Measurements from ENCODE around the gene TGFA. TPM values are rescaled to one million over a fixed set of nuclear protein-coding genes. Genes with fewer than 3 reads are reported as not detected.
"Not testable (repeated sequence)": the region's sequence is repeated elsewhere in the genome, so short reads cannot be mapped to it uniquely, and the experiment has no call there.

Gene TGFA
- total RNA-seq, 1 donor from 2014 or later = not detected

DNA sequence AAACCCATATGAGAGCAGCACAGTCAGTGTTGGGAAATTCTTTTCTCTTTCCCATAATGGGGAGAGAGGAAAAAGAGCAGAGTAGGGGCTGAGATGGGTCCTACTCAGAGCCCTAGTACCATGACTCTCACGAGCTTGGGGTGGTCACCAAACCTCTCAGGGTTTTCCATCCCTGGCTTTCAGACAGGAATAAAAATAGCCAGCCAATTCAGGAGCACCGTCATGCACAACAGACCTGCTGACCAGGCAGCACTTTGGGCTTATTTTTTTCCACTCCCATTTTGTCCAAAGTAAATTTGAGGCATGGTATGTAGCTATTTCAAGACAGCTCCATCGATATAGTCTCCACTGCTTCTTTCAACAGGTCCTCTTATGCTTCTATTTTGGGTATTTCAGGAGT is 86.4 kb downstream of the TGFA start:
- Mint-ChIP-seq H3K27ac (no peak overlapping the region), H3K4me3 (no peak overlapping the region), H3K36me3 (no peaks in the 10 kb centered on the region), H3K27me3 (ENCODE audit: insufficient read depth, low read depth) (peaks cover 2% of the 10 kb centered on the region), H3K4me1 (peaks cover under 1% of the 10 kb centered on the region), H3K9me3 (no peaks in the 10 kb centered on the region)
- Histone ChIP-seq H2AFZ (replicated peaks) (no peak overlapping the region), H4K20me1 (ENCODE audit: low read depth) (no peaks in the 10 kb centered on the region), H3K36me3 (no peaks in the 10 kb centered on the region), H3K4me1 (peaks cover 7% of the 10 kb centered on the region), H3K27ac (no peak overlapping the region), H3K9me3 (ENCODE audit: low read depth) (no peaks in the 10 kb centered on the region), H3K4me2 (no peak overlapping the region), H3K27me3 (no peaks in the 10 kb centered on the region), H3F3A (ENCODE audit: low read depth) (no peaks in the 10 kb centered on the region), H3K79me2 (ENCODE audit: low read depth) (no peaks in the 10 kb centered on the region), H3K9ac (no peak overlapping the region), H3K4me3 (no peak overlapping the region)
- no peak for DNase-seq (ENCODE audit: low spot score)
- TF ChIP-seq EZH2phosphoT487 (IDR thresholded peaks at IDR 0.05) (no peak), EZH2 (IDR thresholded peaks at IDR 0.05) (no peak)
- TF ChIP-seq, protein P1, sequence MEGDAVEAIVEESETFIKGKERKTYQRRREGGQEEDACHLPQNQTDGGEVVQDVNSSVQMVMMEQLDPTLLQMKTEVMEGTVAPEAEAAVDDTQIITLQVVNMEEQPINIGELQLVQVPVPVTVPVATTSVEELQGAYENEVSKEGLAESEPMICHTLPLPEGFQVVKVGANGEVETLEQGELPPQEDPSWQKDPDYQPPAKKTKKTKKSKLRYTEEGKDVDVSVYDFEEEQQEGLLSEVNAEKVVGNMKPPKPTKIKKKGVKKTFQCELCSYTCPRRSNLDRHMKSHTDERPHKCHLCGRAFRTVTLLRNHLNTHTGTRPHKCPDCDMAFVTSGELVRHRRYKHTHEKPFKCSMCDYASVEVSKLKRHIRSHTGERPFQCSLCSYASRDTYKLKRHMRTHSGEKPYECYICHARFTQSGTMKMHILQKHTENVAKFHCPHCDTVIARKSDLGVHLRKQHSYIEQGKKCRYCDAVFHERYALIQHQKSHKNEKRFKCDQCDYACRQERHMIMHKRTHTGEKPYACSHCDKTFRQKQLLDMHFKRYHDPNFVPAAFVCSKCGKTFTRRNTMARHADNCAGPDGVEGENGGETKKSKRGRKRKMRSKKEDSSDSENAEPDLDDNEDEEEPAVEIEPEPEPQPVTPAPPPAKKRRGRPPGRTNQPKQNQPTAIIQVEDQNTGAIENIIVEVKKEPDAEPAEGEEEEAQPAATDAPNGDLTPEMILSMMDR (IDR thresholded peaks at IDR 0.05) = no peak

DNA sequence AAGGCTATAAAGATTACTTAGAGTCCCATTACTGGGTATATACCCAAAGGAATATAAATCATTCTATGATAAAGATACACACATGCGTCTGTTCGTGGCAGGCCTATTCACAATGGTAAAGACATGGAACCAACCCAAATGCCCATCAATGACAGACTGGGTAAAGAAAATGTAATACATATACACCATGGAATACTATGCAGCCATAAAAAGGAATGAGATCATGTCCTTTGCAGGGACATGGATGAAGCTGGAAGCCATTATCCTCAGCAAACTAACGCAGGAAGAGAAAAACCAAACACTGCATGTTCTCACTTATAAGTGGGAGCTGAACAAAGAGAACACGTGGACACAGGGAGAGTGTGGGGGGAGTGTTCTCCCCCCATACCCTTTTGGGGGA is 87.0 kb downstream of the TGFA start:
- DNase-seq (ENCODE audit: low spot score); H3K79me2 ChIP-seq (ENCODE audit: low read depth); H3K9ac ChIP-seq; H2AFZ ChIP-seq (replicated peaks); H3K27ac Mint-ChIP-seq; H3K27ac ChIP-seq; H3K4me2 ChIP-seq; H3K4me1 ChIP-seq; H3K9me3 Mint-ChIP-seq; H3K4me3 Mint-ChIP-seq; H3K9me3 ChIP-seq (ENCODE audit: low read depth); H3K27me3 ChIP-seq; H3K4me1 Mint-ChIP-seq; H3F3A ChIP-seq (ENCODE audit: low read depth); H3K4me3 ChIP-seq; H4K20me1 ChIP-seq (ENCODE audit: low read depth); H3K27me3 Mint-ChIP-seq (ENCODE audit: insufficient read depth, low read depth); H3K36me3 ChIP-seq; H3K36me3 Mint-ChIP-seq: not testable (repeated sequence)

DNA sequence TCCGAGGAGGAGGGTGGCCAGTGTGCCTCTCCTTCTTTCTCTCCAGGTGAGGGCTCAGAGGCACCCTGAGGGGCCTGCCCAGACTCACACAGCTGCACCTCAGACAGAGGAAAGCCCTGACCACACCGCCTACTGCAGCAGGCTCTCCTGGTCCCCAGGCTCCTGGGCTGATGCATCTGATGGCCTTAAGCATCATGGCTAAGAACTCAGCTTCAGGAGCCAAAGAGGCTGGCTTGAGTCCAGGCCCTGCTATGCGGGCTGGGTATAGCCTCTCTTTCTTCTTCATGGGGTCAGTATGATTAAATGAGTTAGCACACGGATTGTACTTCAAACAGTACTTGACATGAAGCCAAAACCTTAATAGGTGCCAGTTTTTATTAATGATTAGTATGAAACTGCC is 89.6 kb downstream of the TGFA start:
- Histone ChIP-seq H3K4me3 (no peak overlapping the region), H3K4me2 (no peak overlapping the region), H4K20me1 (ENCODE audit: low read depth) (no peaks in the 10 kb centered on the region), H2AFZ (replicated peaks) (no peak overlapping the region), H3K27ac (no peak overlapping the region), H3F3A (ENCODE audit: low read depth) (peaks cover 4% of the 10 kb centered on the region), H3K4me1 (peaks cover 10% of the 10 kb centered on the region), H3K9ac (no peak overlapping the region), H3K9me3 (ENCODE audit: low read depth) (no peaks in the 10 kb centered on the region), H3K79me2 (ENCODE audit: low read depth) (no peaks in the 10 kb centered on the region), H3K36me3 (no peaks in the 10 kb centered on the region), H3K27me3 (no peaks in the 10 kb centered on the region)
- DNase-seq (ENCODE audit: low spot score) = no peak
- TF ChIP-seq, protein P1 (IDR thresholded peaks at IDR 0.05) = no peak
- TF ChIP-seq EZH2 (IDR thresholded peaks at IDR 0.05) = no peak
- TF ChIP-seq EZH2phosphoT487 (IDR thresholded peaks at IDR 0.05) = no peak
- Mint-ChIP-seq H3K36me3 (no peaks in the 10 kb centered on the region), H3K27ac (no peak overlapping the region), H3K4me3 (no peak overlapping the region), H3K9me3 (no peaks in the 10 kb centered on the region), H3K27me3 (ENCODE audit: insufficient read depth, low read depth) (peaks cover 2% of the 10 kb centered on the region), H3K4me1 (peaks cover under 1% of the 10 kb centered on the region)

DNA sequence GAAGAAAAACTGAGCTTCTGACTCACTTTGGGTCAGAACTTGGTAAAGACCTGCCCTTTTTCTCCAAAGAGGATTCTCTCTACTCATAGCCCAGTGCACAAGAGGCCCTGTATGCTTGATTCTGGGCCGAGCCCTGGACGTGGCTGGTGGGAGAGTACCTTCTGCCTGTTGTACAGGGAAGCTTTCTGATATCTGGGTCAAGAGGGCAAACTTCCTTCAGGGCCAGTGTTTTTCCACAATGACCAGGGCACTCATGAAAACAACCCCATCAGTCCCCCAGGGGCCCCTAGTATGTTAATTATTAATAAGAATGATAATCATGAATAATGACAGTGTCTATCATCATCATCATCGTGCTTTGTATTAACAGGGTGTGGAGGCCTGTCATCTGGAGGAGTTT is 90.0 kb downstream of the TGFA start:
- Histone ChIP-seq H3K27me3 (no peaks in the 10 kb centered on the region), H3K27ac (no peak overlapping the region), H3K9me3 (ENCODE audit: low read depth) (no peaks in the 10 kb centered on the region), H3F3A (ENCODE audit: low read depth) (peaks cover 8% of the 10 kb centered on the region), H3K4me2 (no peak overlapping the region), H3K4me3 (no peak overlapping the region), H3K9ac (no peak overlapping the region), H3K79me2 (ENCODE audit: low read depth) (no peaks in the 10 kb centered on the region), H3K36me3 (no peaks in the 10 kb centered on the region), H2AFZ (replicated peaks) (no peak overlapping the region), H3K4me1 (peaks cover 12% of the 10 kb centered on the region), H4K20me1 (ENCODE audit: low read depth) (no peaks in the 10 kb centered on the region)
- Mint-ChIP-seq H3K36me3 (no peaks in the 10 kb centered on the region), H3K27ac (no peak overlapping the region), H3K9me3 (peaks cover under 1% of the 10 kb centered on the region), H3K4me3 (no peak overlapping the region), H3K27me3 (ENCODE audit: insufficient read depth, low read depth) (peaks cover 3% of the 10 kb centered on the region), H3K4me1 (peaks cover 4% of the 10 kb centered on the region)
- TF ChIP-seq, protein P1 (IDR thresholded peaks at IDR 0.05) = no peak
- no peak for TF ChIP-seq EZH2 (IDR thresholded peaks at IDR 0.05)
- TF ChIP-seq EZH2phosphoT487 (IDR thresholded peaks at IDR 0.05) = no peak
- DNase-seq (ENCODE audit: low spot score) = no peak
